ENCODE results near the gene DNAAF8.

Gene DNAAF8

DNA sequence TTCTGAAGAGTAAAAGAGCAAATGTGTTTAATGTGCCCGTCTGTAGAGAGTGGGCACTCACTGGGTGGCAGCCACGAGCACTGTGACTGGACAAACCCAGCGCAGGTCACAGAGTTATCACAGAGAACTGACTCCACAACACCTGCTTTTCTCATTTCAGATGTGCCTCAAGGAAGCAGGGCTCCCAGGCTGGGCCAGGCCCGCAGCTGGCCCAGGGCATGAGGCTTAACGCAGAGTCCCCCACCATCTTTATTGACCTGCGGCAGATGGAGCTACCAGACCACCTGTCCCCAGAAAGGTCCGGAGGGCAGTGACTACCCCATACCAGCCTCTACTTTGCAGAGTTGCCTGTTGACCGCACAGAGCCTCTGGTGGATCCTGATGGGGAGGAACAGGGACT lies 11.9 kb downstream of the DNAAF8 start:
- no peak overlapping the region for H3K18ac ChIP-seq (ENCODE audit: low read depth in 1 of 2, low read length in 2 of 2)
- H3K23ac ChIP-seq (ENCODE audit: low read length in 2 of 2), result no peak overlapping the region
- H2BK12ac ChIP-seq (ENCODE audit: low read length in 2 of 2), result no peak overlapping the region
- no peak overlapping the region for H2AFZ ChIP-seq (ENCODE audit: low read depth, low read length)
- peaks cover 2% of the 10 kb centered on the region for H3K79me1 ChIP-seq (replicated peaks; ENCODE audit: low read length, poor library complexity, severe bottlenecking)
- H3K4me2 ChIP-seq (ENCODE audit: low read length, poor library complexity, severe bottlenecking), result no peak overlapping the region
- H4K91ac ChIP-seq (ENCODE audit: low read length), result no peak overlapping the region
- no peak for DNase-seq
- no peak overlapping the region for H4K8ac ChIP-seq (ENCODE audit: low read length)
- no peaks in the 10 kb centered on the region for H3K27me3 ChIP-seq (ENCODE audit: control insufficient read depth in 1 of 2, insufficient read depth in 1 of 2, low read length in 2 of 2)
- H3K4me1 ChIP-seq (ENCODE audit: control insufficient read depth, insufficient read depth, low read depth, low read length), result peaks cover 5% of the 10 kb centered on the region
- H3K14ac ChIP-seq (ENCODE audit: low read length in 2 of 2), result no peak overlapping the region
- H3K4ac ChIP-seq (ENCODE audit: low read depth in 1 of 2, low read length in 2 of 2), result no peak overlapping the region
- no peak overlapping the region for H3K4me3 ChIP-seq (ENCODE audit: insufficient read depth in 1 of 2, low read depth in 1 of 2, low read length in 2 of 2)
- no peaks in the 10 kb centered on the region for H3K9me3 ChIP-seq (ENCODE audit: control insufficient read depth, low read length)
- peaks cover 10 to 31% of the 10 kb centered on the region in 2 experiments for H3K36me3 ChIP-seq (ENCODE audit: control insufficient read depth in 1 of 2, insufficient read depth in 2 of 2, low read depth in 1 of 2, low read length in 2 of 2)
- H2BK15ac ChIP-seq (ENCODE audit: low read depth, poor library complexity, severe bottlenecking), result no peak overlapping the region
- H2BK5ac ChIP-seq (ENCODE audit: low read depth, low read length, poor library complexity, severe bottlenecking), result no peak overlapping the region
- H3K9ac ChIP-seq (ENCODE audit: low read length), result no peak overlapping the region
- H2AK5ac ChIP-seq (ENCODE audit: low read length, severe bottlenecking), result no peak overlapping the region
- H2BK120ac ChIP-seq (ENCODE audit: low read depth, low read length), result no peak overlapping the region
- H3K27ac ChIP-seq (ENCODE audit: low read length, poor library complexity, severe bottlenecking), result no peak overlapping the region
- WGBS, result 97% methylated on average over 8 of the region's 8 CpGs

DNA sequence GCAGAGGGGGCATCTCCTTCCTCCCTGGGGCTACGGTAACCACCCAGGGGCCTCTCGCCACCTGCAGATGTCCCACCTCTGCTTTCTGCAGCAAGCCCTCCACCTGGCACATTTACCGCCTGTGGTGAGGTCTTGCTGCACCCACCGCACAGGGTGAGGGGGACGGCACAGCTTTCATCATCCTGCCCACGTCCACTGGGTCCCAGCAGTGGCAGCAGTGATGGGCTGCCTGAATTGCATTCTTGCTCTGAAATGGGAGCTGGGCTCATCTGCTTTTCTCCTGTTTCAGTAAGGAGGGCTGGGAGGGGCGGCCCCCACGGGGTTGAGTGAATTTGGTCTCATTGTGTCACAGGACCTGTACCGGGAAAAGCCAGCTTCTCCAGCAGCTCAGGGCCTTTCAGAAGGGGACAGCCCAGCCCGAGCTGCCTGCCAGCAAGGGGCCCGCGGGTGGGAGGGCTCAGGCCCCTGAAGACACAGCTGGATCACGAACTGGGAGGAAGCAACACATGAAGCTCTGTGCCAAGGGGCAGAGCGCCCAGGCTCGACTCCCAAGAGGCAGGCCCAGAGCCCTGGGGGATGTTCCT lies 12.7 kb downstream of the DNAAF8 start:
- H3K4me3 ChIP-seq (ENCODE audit: insufficient read depth in 1 of 2, low read depth in 1 of 2, low read length in 2 of 2), result no peak overlapping the region
- no peak overlapping the region for H2AFZ ChIP-seq (ENCODE audit: low read depth, low read length)
- no peak overlapping the region for H3K27ac ChIP-seq (ENCODE audit: low read length, poor library complexity, severe bottlenecking)
- H2BK15ac ChIP-seq (ENCODE audit: low read depth, poor library complexity, severe bottlenecking), result no peak overlapping the region
- H3K14ac ChIP-seq (ENCODE audit: low read length in 2 of 2), result no peak overlapping the region
- H3K4me2 ChIP-seq (ENCODE audit: low read length, poor library complexity, severe bottlenecking), result no peak overlapping the region
- H3K79me1 ChIP-seq (replicated peaks; ENCODE audit: low read length, poor library complexity, severe bottlenecking), result peaks cover 4% of the 10 kb centered on the region
- no peak overlapping the region for H3K18ac ChIP-seq (ENCODE audit: low read depth in 1 of 2, low read length in 2 of 2)
- 84% methylated on average over 15 of the region's 15 CpGs for WGBS
- H2BK120ac ChIP-seq (ENCODE audit: low read depth, low read length), result no peak overlapping the region
- peak overlapping the region in 1 of 2 experiments; percentile 9 for H3K23ac ChIP-seq (ENCODE audit: low read length in 2 of 2)
- H2BK12ac ChIP-seq (ENCODE audit: low read length in 2 of 2), result no peak overlapping the region
- peaks cover 18 to 40% of the 10 kb centered on the region in 2 experiments for H3K36me3 ChIP-seq (ENCODE audit: control insufficient read depth in 1 of 2, insufficient read depth in 2 of 2, low read depth in 1 of 2, low read length in 2 of 2)
- H3K9ac ChIP-seq (ENCODE audit: low read length), result no peak overlapping the region
- H3K4ac ChIP-seq (ENCODE audit: low read depth in 1 of 2, low read length in 2 of 2), result no peak overlapping the region
- H2BK5ac ChIP-seq (ENCODE audit: low read depth, low read length, poor library complexity, severe bottlenecking), result no peak overlapping the region
- no peak for DNase-seq
- no peak overlapping the region for H4K8ac ChIP-seq (ENCODE audit: low read length)
- H3K4me1 ChIP-seq (ENCODE audit: control insufficient read depth, insufficient read depth, low read depth, low read length), result peaks cover 5% of the 10 kb centered on the region
- H3K9me3 ChIP-seq (ENCODE audit: control insufficient read depth, low read length), result no peaks in the 10 kb centered on the region
- no peaks in the 10 kb centered on the region for H3K27me3 ChIP-seq (ENCODE audit: control insufficient read depth in 1 of 2, insufficient read depth in 1 of 2, low read length in 2 of 2)
- H4K91ac ChIP-seq (ENCODE audit: low read length), result no peak overlapping the region
- no peak overlapping the region for H2AK5ac ChIP-seq (ENCODE audit: low read length, severe bottlenecking)

GRCh38 chr16:4747906-4748681 lies 13.8 kb downstream of the DNAAF8 start:
- H2AFZ ChIP-seq (ENCODE audit: low read depth, low read length), result no peak overlapping the region
- H3K18ac ChIP-seq (ENCODE audit: low read depth in 1 of 2, low read length in 2 of 2), result no peak overlapping the region
- whole genome bisulfite sequencing, result 89% methylated on average over 11 of the region's 14 CpGs

GRCh38 chr16:4748682-4749411 lies 14.5 kb downstream of the DNAAF8 start:
- Histone ChIP-seq H3K4me3 (ENCODE audit: insufficient read depth in 1 of 2, low read depth in 1 of 2, low read length in 2 of 2) (no peak overlapping the region), H3K27me3 (ENCODE audit: control insufficient read depth in 1 of 2, insufficient read depth in 1 of 2, low read length in 2 of 2) (no peaks in the 10 kb centered on the region), H4K91ac (ENCODE audit: low read length) (no peak overlapping the region), H3K18ac (ENCODE audit: low read depth in 1 of 2, low read length in 2 of 2) (no peak overlapping the region), H2BK12ac (ENCODE audit: low read length in 2 of 2) (no peak overlapping the region), H3K23ac (ENCODE audit: low read length in 2 of 2) (no peak overlapping the region), H3K79me1 (replicated peaks; ENCODE audit: low read length, poor library complexity, severe bottlenecking) (peaks cover 17% of the 10 kb centered on the region), H2AK5ac (ENCODE audit: low read length, severe bottlenecking) (no peak overlapping the region), H3K27ac (ENCODE audit: low read length, poor library complexity, severe bottlenecking) (no peak overlapping the region), H3K4me1 (ENCODE audit: control insufficient read depth, insufficient read depth, low read depth, low read length) (peaks cover 7% of the 10 kb centered on the region), H2BK5ac (ENCODE audit: low read depth, low read length, poor library complexity, severe bottlenecking) (no peak overlapping the region), H2AFZ (ENCODE audit: low read depth, low read length) (no peak overlapping the region), H3K9me3 (ENCODE audit: control insufficient read depth, low read length) (no peaks in the 10 kb centered on the region), H2BK120ac (ENCODE audit: low read depth, low read length) (no peak overlapping the region), H3K4ac (ENCODE audit: low read depth in 1 of 2, low read length in 2 of 2) (no peak overlapping the region), H2BK15ac (ENCODE audit: low read depth, poor library complexity, severe bottlenecking) (no peak overlapping the region), H4K8ac (ENCODE audit: low read length) (no peak overlapping the region), H3K14ac (ENCODE audit: low read length in 2 of 2) (no peak overlapping the region), H3K4me2 (ENCODE audit: low read length, poor library complexity, severe bottlenecking) (no peak overlapping the region), H3K9ac (ENCODE audit: low read length) (no peak overlapping the region), H3K36me3 (ENCODE audit: control insufficient read depth in 1 of 2, insufficient read depth in 2 of 2, low read depth in 1 of 2, low read length in 2 of 2) (peaks cover 36 to 58% of the 10 kb centered on the region in 2 experiments)
- 95% methylated on average over 15 of the region's 16 CpGs for WGBS
- no peak for DNase-seq

More at GRCh38 chr16:4747906-4748681, 13.8 kb downstream of the DNAAF8 start:
- Histone ChIP-seq H2BK120ac (ENCODE audit: low read depth, low read length) (no peak overlapping the region), H3K27ac (ENCODE audit: low read length, poor library complexity, severe bottlenecking) (no peak overlapping the region), H4K91ac (ENCODE audit: low read length) (no peak overlapping the region), H2BK12ac (ENCODE audit: low read length in 2 of 2) (no peak overlapping the region), H3K79me1 (replicated peaks; ENCODE audit: low read length, poor library complexity, severe bottlenecking) (peaks cover 10% of the 10 kb centered on the region), H3K14ac (ENCODE audit: low read length in 2 of 2) (no peak overlapping the region), H3K4me1 (ENCODE audit: control insufficient read depth, insufficient read depth, low read depth, low read length) (peaks cover 5% of the 10 kb centered on the region), H3K23ac (ENCODE audit: low read length in 2 of 2) (no peak overlapping the region), H2BK5ac (ENCODE audit: low read depth, low read length, poor library complexity, severe bottlenecking) (no peak overlapping the region), H2BK15ac (ENCODE audit: low read depth, poor library complexity, severe bottlenecking) (no peak overlapping the region), H3K9ac (ENCODE audit: low read length) (no peak overlapping the region), H3K27me3 (ENCODE audit: control insufficient read depth in 1 of 2, insufficient read depth in 1 of 2, low read length in 2 of 2) (no peaks in the 10 kb centered on the region), H3K36me3 (ENCODE audit: control insufficient read depth in 1 of 2, insufficient read depth in 2 of 2, low read depth in 1 of 2, low read length in 2 of 2) (peaks cover 29 to 50% of the 10 kb centered on the region in 2 experiments), H3K4ac (ENCODE audit: low read depth in 1 of 2, low read length in 2 of 2) (no peak overlapping the region), H4K8ac (ENCODE audit: low read length) (no peak overlapping the region), H2AK5ac (ENCODE audit: low read length, severe bottlenecking) (no peak overlapping the region), H3K4me3 (ENCODE audit: insufficient read depth in 1 of 2, low read depth in 1 of 2, low read length in 2 of 2) (no peak overlapping the region), H3K9me3 (ENCODE audit: control insufficient read depth, low read length) (no peaks in the 10 kb centered on the region), H3K4me2 (ENCODE audit: low read length, poor library complexity, severe bottlenecking) (no peak overlapping the region)
- no peak for DNase-seq
